ENCODE data around the gene PDCL2. TPM values are rescaled to one million over a fixed set of nuclear protein-coding genes. Genes with fewer than 3 reads are reported as not detected.

The PDCL2 gene
- total and polyA plus RNA-seq, 9 of the 15 experiments (the other 6 are each of a cell fraction or from before 2014, with no cell fraction given) = 0.62 to 2.5 (median 1.2) TPM

DNA sequence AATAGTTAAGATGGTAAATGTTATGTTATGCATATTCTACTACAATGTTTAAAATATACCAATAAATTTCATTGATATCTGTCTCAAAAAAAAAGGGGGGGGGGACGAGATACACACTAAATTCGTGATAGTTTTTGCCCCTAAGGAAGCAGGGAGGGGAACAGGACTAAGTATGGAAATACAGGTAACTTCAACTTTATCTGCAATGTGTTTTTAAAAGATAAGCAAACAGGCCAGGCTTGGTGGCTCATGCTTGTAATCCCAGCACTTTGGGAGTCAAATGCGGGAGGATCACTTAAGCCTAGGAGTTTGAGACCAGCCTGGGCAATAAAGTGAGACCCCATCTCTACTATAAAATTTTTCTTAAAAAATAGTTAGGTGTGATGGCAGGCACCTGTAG lies 31.9 kb downstream of the PDCL2 start (continued):
- TF ChIP-seq, protein P1, sequence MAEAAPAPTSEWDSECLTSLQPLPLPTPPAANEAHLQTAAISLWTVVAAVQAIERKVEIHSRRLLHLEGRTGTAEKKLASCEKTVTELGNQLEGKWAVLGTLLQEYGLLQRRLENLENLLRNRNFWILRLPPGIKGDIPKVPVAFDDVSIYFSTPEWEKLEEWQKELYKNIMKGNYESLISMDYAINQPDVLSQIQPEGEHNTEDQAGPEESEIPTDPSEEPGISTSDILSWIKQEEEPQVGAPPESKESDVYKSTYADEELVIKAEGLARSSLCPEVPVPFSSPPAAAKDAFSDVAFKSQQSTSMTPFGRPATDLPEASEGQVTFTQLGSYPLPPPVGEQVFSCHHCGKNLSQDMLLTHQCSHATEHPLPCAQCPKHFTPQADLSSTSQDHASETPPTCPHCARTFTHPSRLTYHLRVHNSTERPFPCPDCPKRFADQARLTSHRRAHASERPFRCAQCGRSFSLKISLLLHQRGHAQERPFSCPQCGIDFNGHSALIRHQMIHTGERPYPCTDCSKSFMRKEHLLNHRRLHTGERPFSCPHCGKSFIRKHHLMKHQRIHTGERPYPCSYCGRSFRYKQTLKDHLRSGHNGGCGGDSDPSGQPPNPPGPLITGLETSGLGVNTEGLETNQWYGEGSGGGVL (CRISPR knock-in tag; IDR thresholded peaks at IDR 0.05) = no peak
- TF ChIP-seq TRIM28 (IDR thresholded peaks at IDR 0.05) (0 out of 2 replicates have a peak, but pooled peaks have one; percentile 28), BCOR (IDR thresholded peaks at IDR 0.05) (peak; percentile 17; the same call in 1 of the 2 replicates), RCOR1 (IDR thresholded peaks at IDR 0.05; ENCODE audit: borderline replicate concordance in 1 of 2, low read depth in 2 of 2, low read length in 2 of 2) (peak in 1 of 2 experiments; percentile 44; a peak in 1 of 4 replicates), MAZ (CRISPR knock-in tag; conservative IDR thresholded peaks at IDR 0.05 in 1 of 2, IDR thresholded peaks at IDR 0.05 in 1 of 2) (no peak), EP300 (IDR thresholded peaks at IDR 0.05; ENCODE audit: low read length) (peak; percentile 68), FOSL1 (tag; conservative IDR thresholded peaks at IDR 0.05) (0 out of 2 replicates have a peak, but pooled peaks have one; percentile 26), PCBP1 (IDR thresholded peaks at IDR 0.05; ENCODE audit: low read depth, low read length, poor library complexity, severe bottlenecking) (no peak), ZNF75A (CRISPR knock-in tag; IDR thresholded peaks at IDR 0.05) (no peak), SRF (CRISPR knock-in tag; IDR thresholded peaks at IDR 0.05) (peak in 1 of 2 experiments; percentile 47; a peak in 1 of 4 replicates), CTBP1 (IDR thresholded peaks at IDR 0.05; ENCODE audit: borderline replicate concordance) (peak; percentile 45; the same call in 1 of the 2 replicates), ARNT (IDR thresholded peaks at IDR 0.05) (0 out of 4 replicates have a peak, but pooled peaks of 1 of the 2 experiments have one; percentile 22), MYC (IDR thresholded peaks at IDR 0.05; ENCODE audit: low read depth, low read length) (0 out of 2 replicates have a peak, but pooled peaks have one; percentile 31), MYC (CRISPR knock-in tag; IDR thresholded peaks at IDR 0.05; ENCODE audit: borderline replicate concordance, low read depth) (no peak), SOX6 (IDR thresholded peaks at IDR 0.05) (peak; percentile 57; the same call in 1 of the 2 replicates), KLF10 (CRISPR knock-in tag; IDR thresholded peaks at IDR 0.05) (no peak), SMARCE1 (IDR thresholded peaks at IDR 0.05) (peak; percentile 85), CBFA2T2 (conservative IDR thresholded peaks at IDR 0.05) (peak; percentile 49), HDAC2 (IDR thresholded peaks at IDR 0.05) (peak; percentile 43; the same call in 1 of the 2 replicates), TRIM24 (IDR thresholded peaks at IDR 0.05) (peak in 1 of 2 experiments; percentile 35; a peak in 1 of 4 replicates), ZNF644 (tag; IDR thresholded peaks at IDR 0.05; ENCODE audit: low read depth) (no peak), SMARCC2 (IDR thresholded peaks at IDR 0.05; ENCODE audit: low read depth) (peak; percentile 66; the same call in 1 of the 2 replicates), ARID1B (IDR thresholded peaks at IDR 0.05) (peak; percentile 92), ZNF696 (CRISPR knock-in tag; conservative IDR thresholded peaks at IDR 0.05) (no peak), PHTF2 (CRISPR knock-in tag; IDR thresholded peaks at IDR 0.05) (no peak), CXXC5 (CRISPR knock-in tag; IDR thresholded peaks at IDR 0.05) (peak; percentile 26; the same call in 1 of the 2 replicates), ZEB2 (IDR thresholded peaks at IDR 0.05) (peak; percentile 88)
- TF ChIP-seq, protein P2, sequence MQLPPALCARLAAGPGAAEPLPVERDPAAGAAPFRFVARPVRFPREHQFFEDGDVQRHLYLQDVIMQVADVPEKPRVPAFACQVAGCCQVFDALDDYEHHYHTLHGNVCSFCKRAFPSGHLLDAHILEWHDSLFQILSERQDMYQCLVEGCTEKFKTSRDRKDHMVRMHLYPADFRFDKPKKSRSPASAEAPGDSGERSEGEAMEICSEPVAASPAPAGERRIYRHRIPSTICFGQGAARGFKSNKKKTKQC (CRISPR knock-in tag; IDR thresholded peaks at IDR 0.05) = no peak
- TF ChIP-seq, protein P3, sequence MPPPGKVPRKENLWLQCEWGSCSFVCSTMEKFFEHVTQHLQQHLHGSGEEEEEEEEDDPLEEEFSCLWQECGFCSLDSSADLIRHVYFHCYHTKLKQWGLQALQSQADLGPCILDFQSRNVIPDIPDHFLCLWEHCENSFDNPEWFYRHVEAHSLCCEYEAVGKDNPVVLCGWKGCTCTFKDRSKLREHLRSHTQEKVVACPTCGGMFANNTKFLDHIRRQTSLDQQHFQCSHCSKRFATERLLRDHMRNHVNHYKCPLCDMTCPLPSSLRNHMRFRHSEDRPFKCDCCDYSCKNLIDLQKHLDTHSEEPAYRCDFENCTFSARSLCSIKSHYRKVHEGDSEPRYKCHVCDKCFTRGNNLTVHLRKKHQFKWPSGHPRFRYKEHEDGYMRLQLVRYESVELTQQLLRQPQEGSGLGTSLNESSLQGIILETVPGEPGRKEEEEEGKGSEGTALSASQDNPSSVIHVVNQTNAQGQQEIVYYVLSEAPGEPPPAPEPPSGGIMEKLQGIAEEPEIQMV (tag; conservative IDR thresholded peaks at IDR 0.05; ENCODE audit: low read depth) = no peak

Data from K562 (cell line).